H1 (cell line): ENCODE measurements around the gene PLCL1. TPM values are rescaled to one million over a fixed set of nuclear protein-coding genes. Genes with fewer than 3 reads are reported as not detected.

Source experiments
- CHD1 ChIP-seq: IDR thresholded peaks from 2 replicates; pipeline ENCODE4 v1.6.1; 2012; ENCODE audit warnings: low read depth, low read length, improper control_type of control experiment
- CTBP2 ChIP-seq: IDR thresholded peaks from 2 replicates; pipeline ENCODE4 v1.7.0; 2011; ENCODE audit warnings: borderline replicate concordance, mild to moderate bottlenecking, moderate library complexity, mixed read lengths, low read length; ENCODE audit not compliant: insufficient read depth, insufficient read length
- KDM5A ChIP-seq: fragments of 200-600 bp; IDR thresholded peaks from 2 replicates; pipeline ENCODE4 v1.7.1; 2012; ENCODE audit warnings: mild to moderate bottlenecking, low read length, inconsistent platforms, mixed read lengths
- MAX ChIP-seq: IDR thresholded peaks from 2 replicates; pipeline ENCODE4 v1.6.1; 2012; ENCODE audit warnings: inconsistent platforms
- SIX5 ChIP-seq: IDR thresholded peaks from 2 replicates; pipeline ENCODE4 v1.6.1; 2011; ENCODE audit warnings: mild to moderate bottlenecking, low read depth, low read length
- SP1 ChIP-seq: IDR thresholded peaks from 2 replicates; pipeline ENCODE4 v1.6.1; 2011; ENCODE audit warnings: low read depth, low read length
- SP2 ChIP-seq: IDR thresholded peaks from 2 replicates; pipeline ENCODE4 v1.6.1; 2012; ENCODE audit warnings: mild to moderate bottlenecking, low read length, inconsistent platforms
- TBP ChIP-seq: IDR thresholded peaks from 2 replicates; pipeline ENCODE4 v1.6.1; 2011; ENCODE audit warnings: low read depth, low read length, improper control_type of control experiment
- ZNF274 ChIP-seq: IDR thresholded peaks from 2 replicates; pipeline ENCODE4 v1.7.0; 2012; ENCODE audit warnings: low read length, borderline replicate concordance; ENCODE audit errors: extremely low read depth
- polyA plus RNA-seq, 7 experiments: library from polyadenylated mRNA; depleted of rRNA in 3 of 7; stranded (reverse) in 5 of 7; unstranded in 2 of 7; fragments of >200 nt in 5 of 7; fragments of 200-250 nt in 2 of 7; gene quantifications; 1 replicate in 5 of 7; 2 replicates in 1 of 7; 4 replicates in 1 of 7; pipeline versions ENCODE4 v1.2.1 to v1.2.3, GENCODE V29; 2011 to 2013; ENCODE audit warnings: missing spikeins in 2 of 7, mixed read lengths in 2 of 7
- total RNA-seq: library from RNA; stranded (reverse); fragmentation: NEBNext Ultra II Directional; extraction: Animal tissue kit (Norgen Biotek cat#: 25700); gene quantifications from 2 replicates; pipeline ENCODE4 v1.2.1, GENCODE V29; 2021

PLCL1 gene
- total and polyA plus RNA-seq, 2 of the 8 experiments (the other 6 are each of a cell fraction or from before 2014, with no cell fraction given) = not detected

- TF ChIP-seq SP1 (no peak), CHD1 (no peak), KDM5A (no peak), TBP (no peak), SIX5 (no peak), CTBP2 (no peak), SP2 (no peak), MAX (no peak), ZNF274 (no peak)
- TF ChIP-seq, all 59 proteins: peak for 0
These were observed 276.7 kb downstream of the PLCL1 start (continued) for GRCh38 chr2:198080879-198081765.
